Measurements from ENCODE around the gene ZC3HAV1.

DNA sequence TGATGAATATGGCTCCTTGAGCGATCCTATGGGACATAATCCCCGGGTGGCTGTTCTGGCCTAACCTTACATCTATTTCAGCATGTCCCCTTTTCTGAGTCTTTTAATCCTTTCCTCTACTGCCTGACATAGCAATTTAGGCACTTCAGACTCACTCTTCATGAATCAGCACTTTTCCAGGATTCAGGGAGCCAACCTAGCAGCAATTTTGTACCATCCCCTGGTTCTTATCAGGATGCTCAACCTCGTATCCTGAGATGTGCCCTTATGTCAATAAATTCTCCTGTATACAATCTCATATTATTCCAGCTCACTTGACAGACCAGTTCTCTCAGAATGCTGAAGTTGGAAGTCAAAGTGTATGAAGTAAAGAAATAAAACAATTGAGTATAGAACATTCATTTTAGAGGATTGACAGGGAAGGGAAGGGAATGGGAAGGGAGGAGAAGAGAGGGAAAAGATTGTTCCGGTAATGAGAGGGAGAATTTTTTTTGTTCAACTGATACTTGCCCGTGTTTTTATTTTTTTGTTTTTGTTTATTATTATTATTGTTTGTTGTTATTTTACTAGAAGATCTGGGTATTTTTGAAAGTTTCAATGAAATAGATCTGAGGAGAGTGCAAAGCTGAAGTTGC lies 8.2 kb upstream of the ZC3HAV1 start:
- TF ChIP-seq YY1 (IDR thresholded peaks at IDR 0.05; ENCODE audit: insufficient read depth, insufficient read length): no peak
- TF ChIP-seq SUZ12 (IDR thresholded peaks at IDR 0.05; ENCODE audit: extremely low read depth, insufficient read depth, insufficient read length): no peak
- TF ChIP-seq ZNF274 (IDR thresholded peaks at IDR 0.05; ENCODE audit: low read depth, low read length): no peak
